Activated CD4-positive, alpha-beta T cell treated with anti-CD3 and anti-CD28 coated beads, Interleukin-2, amount 50 U/mL, for 16 hours (primary cell): ENCODE results near the gene KCNK3.

Source experiments
- DNase-seq: peaks from one replicate; pipeline ENCODE4 v3.0.0-alpha.2; 2020

KCNK3 gene

DNA sequence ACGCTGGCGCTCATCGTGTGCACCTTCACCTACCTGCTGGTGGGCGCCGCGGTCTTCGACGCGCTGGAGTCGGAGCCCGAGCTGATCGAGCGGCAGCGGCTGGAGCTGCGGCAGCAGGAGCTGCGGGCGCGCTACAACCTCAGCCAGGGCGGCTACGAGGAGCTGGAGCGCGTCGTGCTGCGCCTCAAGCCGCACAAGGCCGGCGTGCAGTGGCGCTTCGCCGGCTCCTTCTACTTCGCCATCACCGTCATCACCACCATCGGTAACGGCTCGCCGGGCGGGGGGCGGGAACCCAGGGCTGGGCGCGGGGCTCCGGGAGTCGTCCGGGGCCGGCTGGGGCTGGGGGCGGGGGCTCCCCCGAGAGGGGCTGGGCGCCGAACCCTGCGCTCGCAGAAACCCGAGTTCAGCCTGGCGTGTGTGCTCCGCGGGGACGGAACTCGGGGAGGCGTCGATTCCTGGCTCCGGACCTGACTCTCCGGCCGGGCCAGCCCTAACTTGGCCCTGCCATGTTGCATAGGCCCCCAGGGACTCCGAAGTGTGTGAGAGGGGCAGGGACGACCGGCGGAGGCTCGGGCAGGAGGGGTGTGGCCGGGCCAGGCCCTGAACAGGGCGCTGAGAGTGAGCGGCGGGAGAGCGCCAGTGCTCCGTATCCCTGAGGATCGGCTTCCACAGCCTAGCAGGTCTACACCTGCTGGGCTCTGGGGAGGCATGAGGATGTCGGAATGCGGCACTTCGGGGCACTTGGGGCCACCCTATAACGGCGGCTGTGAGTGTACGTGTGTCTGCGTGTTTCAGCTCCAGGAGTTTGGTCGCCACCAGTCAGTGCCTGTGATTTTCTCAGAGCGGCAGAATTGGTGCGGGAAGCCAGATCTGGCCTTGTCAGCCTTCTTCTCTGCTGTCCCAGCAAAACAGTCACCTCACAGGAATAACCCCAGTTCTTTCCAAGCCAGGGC lies 651 bp downstream of the KCNK3 start:
- no peak for DNase-seq

DNA sequence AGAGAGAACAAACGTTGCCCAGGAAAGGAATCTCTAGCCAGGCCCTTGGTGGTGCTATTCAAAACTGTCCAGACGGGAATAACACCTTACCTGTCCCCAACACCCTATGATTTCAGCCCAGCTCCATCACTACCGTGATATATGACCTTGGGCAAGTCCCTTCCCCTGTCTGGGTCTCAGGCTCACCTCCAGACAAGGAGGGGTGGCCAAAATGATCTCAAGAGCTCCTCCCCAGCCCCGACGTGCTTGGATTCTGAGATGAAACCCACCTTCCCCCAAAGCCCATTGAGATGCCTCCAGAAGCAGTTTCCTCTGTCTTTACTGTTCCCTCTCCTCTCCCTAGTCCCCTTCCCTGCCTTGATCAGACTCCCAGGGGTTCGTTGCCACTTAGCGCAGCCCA lies 1.5 kb downstream of the KCNK3 start:
- no peak for DNase-seq

DNA sequence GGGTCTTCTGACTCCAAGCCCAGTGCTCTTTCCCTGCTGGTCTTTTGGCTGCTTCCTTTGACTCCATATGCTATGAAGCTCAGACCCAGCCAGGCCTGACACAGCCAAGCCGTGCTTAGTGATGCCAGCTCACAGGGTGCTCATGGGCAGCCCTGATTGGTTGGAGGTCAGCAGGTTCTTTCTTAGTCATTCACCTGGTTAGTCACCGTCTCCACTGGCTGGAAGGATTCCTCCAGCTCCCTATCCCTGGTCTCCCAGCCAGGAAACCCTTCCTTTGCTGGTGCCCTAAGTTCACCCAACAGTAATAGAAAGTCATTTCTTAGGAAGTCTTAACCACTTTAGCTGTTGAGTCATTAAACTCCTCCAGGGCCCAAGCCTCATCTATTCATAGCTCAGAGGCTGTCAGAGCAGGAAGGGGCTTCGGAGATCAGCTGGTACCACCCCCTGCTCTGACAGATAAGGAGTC lies 3.9 kb downstream of the KCNK3 start:
- no peak for DNase-seq

DNA sequence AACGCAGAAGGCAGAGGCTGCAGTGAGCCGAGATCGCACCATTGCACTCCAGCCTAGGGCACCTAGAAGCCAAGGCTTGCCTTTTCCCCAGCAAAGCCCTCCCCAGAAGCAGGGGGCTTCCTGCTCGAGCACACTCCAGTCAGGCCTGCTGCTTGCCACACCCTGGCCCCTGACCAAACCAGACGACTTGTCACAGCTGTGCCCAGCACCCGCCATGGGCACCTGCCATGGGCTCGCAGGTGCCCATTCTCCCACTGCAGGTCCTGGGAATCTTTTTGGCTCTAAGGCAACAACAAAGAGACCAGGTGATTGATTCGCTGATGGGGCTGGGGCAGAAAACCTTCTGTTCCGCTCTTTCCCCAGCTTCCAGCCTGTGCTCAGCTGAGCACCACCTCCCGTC lies 4.9 kb downstream of the KCNK3 start:
- DNase-seq = no peak

DNA sequence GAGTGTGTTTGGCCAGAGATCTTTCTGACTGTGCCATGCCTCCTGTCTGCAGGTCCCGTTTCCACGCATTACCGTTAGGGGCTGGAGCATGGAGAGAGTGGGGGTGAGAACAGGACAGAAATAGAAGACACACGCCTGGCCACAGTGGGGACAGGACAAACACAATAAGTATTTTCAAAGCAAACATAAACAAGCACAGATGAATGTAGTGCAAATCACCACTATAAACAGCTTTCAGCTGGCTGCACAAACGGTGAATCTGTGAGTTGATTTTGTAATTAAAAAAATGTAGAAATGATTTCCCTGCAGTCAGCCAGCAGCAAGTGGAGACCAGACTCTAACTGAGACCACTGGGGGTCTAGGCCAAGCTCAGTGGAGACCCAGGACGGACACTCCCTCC lies 6.8 kb downstream of the KCNK3 start:
- no peak for DNase-seq

DNA sequence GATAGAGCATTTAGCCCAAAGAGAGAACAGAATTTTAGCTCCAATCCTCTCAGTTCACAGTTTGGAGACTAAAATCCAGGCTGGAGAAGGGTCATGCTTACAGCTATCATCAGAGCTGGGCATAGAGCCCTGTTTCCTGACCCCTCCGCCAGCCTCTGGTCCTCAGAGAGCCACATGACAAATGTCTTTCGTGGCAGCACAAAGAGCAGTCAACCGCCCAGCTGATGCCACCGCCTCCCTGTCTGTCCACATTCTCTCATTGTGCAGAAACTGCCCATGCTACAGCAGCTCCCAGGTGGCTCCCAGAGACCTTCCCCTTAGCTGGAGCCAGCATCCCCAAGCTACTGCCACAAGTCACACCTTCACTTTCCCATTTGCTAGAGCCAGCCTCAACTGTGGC lies 7.6 kb downstream of the KCNK3 start:
- DNase-seq = no peak

DNA sequence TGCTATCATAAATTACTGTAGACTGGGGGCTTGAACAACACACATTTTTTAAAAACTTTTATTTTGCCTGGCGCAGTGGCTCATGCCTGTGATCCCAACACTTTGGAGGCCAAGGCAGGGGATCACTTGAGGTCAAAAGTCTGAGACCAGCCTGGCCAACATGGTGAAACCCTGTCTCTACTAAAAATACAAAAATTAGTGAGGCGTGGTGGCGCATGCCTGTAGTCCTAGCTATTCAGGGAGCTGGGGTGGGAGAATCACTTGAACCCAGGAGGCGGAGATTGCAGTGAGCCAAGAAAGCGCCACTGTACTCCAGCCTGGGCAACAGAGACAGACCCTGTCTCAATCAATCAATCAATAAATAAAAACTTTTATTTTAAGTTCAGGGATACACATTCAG lies 9.1 kb downstream of the KCNK3 start:
- no peak for DNase-seq

DNA sequence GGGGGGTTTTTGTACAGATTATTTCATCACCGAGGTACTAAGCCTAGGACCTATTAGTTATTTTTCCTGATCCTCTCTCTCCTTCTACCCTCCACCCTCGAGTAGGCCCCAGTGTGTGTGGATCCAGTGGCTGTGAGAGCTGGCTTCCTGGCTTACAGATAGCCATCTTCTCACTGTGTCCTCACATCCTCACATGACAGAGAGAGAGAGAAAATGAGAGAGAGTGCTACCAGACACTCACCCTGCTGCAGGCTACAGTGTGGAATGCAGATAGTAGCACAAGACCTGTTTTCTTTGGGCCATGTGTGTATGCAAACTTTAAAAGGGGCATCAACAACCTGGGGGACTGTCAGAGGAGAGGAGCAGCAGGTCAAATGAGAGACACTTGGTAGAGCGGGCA lies 9.5 kb downstream of the KCNK3 start:
- DNase-seq = no peak

DNA sequence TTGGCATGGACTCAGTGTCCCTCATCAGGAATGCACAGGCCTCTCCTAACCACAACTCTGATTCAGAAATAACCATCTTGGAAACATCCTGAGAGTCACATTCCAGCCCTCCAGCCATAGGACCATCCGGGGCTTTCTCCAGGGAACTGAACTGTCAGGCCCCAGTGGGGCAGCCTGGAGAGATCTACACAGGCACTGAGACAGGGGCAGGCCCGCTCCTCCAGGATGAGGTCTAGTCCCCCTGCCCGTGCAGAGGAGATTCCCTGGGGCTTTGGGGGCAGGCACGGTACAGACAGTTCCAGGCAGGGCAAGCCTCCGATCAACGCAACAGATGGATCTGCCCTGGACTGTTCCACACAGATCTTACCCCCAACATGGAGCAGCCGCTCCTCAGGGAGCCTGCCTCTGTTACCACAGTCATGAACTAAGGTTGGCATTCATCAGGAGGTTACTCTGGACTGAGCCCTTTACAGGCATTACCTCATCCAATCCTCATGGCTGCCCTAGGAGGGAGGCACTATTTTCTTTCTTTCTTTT lies 12.0 kb downstream of the KCNK3 start:
- DNase-seq = no peak

DNA sequence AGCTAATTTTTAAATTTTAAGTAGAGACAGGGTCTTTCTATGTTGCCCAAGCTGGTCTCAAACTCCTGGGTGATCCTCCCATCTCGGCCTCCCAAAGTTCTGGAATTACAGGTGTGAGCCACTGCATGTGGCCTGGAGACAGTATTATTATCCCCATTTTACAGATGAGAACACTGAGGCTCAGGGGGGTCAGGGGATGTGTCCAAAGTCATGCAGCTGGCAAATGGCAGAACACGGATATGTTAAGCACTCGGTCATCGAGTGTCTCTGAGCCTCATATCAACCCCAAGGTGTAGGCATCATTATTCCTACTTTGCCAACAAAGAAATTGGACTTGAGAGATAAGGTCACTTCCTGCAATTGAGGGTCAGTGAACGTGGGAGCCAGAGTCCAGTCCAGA lies 12.6 kb downstream of the KCNK3 start:
- no peak for DNase-seq

DNA sequence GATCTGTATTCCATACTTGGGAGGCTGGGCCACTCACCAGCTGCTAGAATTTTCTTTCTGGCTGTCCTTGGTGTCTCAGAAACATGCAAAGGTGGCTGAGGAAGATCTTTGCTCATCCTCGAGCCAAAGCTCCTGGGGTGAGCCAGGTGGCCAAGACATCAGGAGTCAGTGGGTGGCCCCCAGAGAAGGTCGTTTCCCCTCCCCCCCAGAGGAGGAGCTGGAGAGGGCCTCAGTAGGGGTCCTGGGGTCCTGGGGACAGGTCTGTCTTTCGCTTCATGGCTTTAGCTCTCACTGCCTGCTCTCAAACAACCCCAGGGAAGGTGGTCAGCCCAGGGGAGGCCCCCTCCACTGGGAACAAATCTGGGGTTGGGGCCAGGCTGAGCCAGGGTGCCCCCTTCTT lies 13.6 kb downstream of the KCNK3 start:
- no peak for DNase-seq

DNA sequence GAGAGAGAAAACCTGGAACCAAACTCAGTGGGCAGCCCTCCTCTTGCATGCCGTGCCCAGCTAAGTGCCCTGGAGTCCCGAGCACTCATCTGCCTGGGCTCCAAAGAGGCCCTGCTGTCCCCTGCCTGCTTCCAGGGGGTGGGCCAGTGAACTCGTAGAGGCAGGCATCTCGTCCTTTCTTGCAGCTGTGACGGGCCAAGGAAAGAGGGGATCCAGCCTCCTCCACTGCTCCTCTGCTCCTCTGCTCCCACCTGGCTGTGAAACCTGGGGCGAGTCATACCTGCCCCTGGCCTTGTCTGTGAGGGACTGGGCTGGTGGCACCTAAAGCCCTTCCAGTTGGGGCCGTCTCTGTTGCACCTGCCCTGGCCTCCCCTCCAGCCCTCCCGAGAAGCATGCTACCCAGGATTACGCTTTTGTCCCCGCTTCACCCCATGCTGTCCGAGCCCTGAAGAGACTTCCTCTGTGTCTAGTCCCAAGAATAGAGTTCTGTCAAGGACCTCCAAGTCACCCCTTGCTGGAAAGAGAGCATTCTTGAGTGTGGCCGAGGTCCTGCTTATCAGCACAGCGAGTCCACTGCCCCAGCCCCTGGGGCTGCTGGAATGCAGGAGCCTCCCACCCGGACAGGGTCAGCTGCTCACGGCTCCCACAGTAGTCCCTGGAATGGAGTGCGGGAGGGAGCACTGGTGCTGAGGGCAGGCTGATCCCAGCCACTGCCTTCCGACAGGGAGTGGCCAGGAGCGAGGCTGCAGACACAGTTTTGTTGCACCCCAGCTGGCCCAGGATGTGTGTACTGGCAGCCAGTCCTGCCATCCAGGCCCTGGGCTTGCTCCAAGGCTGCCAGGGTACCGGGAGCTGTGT lies 14.3 kb downstream of the KCNK3 start:
- DNase-seq = no peak

DNA sequence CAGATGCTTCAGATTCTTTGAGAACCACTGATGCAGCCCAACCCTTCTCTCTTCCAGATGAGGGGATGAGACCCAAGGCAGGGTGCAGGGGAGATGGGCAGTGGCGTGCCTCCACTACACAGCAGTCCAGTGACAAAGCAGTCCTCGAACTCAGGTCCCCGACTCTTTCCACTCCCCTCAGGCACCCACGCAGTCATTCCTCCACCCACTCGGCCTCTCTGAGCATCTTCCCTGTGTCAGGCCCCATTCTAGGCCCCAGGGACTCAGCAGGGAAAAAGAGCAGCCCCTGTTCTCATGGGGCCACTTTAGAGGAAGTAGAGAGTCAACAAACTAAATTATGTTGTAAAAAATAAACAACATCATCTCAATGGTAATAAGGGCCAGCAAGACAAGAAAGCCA lies 15.2 kb downstream of the KCNK3 start:
- DNase-seq = no peak

DNA sequence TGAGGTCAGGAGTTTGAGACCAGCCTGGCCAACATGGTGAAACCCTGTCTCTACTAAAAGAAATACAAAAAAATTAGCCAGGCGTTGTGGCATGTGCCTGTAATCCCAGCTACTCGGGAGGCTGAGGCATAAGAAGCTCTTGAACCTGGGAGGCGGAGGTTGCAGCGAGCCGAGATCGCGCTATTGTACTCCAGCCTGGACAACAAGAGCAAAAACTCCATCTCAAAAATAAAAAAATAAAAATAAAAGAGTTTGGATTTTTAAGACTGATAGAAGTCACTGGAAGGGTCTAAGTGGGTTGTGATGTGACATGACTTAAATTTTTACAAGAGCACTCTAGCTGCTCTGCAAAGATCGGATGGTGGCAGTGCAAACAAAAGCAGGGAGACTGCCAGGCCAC lies 15.9 kb downstream of the KCNK3 start:
- no peak for DNase-seq

DNA sequence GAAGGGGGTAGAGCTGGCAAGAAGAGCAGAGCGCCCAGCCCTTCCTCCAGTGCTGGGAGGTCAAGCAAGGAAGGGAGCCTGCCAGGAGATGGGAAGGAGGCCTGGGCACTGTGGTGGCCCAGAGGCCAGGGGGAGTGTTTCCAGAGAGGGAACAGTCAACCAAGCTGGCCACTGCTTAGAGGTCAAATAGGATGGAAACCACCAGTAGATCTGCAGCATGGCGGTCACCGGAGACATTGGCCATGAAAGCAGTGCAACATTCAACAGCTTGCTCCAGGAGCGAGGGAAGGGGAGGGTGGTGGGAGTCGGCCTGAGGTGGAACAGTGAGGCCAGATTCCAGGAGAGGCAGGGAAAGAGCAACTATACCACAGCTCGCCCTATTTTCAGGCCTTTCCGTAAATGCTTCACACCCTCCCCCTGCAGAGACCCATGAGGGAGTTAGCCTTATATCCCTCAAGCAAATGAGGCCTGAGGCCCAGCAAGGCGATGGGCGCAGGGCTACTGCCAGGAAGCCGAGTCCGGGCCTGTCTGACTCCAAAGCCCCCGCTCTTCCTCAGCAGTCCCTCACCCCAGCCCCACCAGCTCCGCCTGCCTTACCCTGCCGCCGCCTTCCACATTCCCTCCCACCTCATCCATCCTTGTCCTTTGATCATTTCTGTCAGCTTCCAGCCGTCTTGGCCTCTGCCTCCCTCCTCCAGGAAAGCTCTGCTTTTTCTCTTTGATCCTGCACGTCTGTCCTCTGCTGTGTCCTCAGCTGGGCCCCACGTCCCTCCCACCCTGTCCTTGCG lies 17.0 kb downstream of the KCNK3 start:
- DNase-seq = no peak

DNA sequence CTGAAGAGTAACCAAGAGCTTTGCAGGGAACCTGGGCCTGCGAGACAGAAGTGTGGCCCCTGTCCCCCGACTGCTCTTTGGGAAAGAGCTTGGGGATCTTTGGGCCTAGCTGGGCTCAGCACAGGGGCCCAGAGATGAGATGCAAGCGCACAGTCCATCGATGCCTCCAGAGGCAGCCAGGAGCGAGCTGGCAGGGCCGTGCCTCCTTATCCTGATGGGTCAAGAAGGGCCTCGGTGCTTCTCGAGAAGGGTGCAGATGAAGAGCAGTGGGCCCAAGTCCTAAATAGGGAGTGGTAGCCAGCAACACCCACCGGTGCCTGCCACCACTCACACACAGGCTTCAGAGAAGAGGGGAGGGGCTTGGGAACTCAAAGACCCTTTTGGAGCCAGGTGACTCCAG lies 17.6 kb downstream of the KCNK3 start:
- no peak for DNase-seq

DNA sequence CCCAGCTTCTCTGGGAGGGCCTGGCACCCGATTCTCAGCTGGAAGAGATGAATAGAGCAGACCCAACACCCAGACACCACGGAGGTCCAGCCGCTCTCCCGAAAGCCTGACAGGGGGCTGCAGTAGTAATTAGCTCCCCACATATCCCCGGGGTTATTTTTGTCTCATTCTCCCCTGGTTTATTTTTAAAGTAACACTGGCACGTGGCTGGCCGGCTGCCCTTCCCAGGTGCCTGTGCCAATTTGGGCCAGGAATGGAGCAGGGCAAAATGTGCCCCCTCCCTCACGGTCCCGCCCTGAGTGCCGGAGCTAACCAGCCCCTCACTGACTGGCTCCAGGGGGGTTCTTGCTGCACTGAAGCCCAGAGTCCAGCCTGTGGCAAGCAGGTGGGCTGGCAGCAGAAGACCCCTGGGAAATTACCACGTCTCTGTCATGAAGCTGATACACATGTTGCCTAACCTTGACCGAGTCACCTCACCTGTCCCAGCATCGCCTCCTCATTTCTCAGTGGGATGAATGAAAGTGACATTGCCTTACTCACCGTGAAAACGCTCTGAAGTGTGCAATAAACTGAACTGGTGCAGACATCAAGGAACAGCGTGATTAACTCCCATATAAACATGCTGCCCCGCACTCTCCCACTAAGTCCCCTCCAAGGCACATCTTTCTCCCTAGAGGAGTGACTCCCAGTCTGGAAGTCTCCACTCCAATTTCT lies 18.4 kb downstream of the KCNK3 start:
- no peak for DNase-seq

DNA sequence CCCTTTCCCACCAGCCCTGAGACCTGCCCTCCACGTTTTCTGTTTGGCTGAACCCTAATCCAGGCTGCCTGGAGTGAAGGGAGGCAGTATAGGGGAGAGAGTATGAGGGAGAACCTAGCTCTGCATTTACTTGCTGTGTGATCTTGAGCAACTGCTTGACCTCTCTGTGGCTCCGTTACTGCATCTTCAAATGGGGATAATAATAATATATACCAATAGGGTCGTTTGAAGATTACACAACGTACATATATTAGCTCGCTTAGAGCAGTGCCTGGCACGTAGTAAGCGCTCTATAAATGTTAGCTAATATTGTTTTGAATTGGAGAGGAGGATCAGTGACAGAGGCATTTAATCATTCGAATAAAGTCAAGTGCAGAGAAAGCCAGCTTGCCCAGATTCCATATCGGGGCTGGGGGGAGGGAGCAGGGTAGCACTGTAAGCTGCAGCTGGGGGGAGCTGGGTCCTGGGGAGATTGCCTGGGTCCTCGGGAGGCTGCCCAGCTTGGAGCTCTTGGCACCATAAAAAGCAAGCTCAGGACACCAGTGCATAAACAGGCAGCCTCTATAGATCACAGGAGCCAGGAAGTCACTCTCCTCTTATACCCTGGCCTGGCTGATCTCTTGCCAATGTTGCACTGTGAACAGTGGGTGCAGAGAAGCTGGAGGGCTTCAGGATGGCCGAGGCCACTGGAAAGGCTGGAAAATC lies 19.1 kb downstream of the KCNK3 start:
- no peak for DNase-seq

DNA sequence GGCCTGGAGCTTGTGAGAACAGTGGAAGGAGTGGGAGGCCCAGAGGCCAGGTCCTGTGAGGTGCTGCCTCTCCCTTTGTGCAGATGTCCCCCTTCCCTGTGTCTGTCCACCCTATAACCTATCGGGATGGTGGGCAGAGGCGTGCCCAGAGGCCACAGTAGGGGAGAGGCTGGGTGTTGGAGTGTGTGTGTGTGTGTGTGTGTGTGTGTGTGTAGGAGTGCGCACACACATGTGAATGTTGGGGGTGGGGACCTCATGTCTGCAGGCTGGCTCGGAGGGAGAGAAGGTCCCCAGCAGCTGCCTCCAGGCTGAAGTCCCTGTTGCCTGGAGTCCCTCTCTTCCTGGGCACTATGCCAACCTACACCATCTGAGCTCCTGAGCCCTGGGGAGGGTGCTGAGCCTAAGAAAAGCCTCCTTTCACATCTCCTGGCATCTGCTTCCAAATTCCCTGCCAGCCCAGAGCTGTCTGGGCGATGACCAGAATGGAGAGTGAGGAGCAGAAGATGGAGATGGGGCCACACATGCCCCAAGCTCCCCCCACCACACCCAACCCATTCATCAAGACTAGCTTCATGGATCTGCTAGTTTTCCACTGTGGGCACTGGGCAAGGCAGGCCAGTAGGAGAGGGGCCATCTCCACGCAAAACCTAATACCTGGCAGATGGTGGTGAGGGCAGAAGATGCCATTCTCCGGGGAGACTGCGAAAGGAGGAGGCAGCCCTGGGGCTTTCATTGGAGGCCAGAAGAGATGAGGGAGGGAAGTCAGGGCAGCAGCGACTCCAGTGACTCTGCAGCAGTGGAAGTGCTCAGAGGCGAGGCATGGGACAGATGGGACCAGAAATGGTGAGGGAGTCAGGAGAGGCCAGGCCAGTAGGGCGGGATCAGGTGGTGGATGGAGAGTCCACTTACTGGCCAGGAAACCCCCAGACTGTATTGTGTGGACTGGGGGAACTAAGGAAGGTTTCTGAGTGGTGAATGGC lies 20.3 kb downstream of the KCNK3 start:
- no peak for DNase-seq
